ENCODE measurements around the gene PAQR5.

The PAQR5 gene

DNA sequence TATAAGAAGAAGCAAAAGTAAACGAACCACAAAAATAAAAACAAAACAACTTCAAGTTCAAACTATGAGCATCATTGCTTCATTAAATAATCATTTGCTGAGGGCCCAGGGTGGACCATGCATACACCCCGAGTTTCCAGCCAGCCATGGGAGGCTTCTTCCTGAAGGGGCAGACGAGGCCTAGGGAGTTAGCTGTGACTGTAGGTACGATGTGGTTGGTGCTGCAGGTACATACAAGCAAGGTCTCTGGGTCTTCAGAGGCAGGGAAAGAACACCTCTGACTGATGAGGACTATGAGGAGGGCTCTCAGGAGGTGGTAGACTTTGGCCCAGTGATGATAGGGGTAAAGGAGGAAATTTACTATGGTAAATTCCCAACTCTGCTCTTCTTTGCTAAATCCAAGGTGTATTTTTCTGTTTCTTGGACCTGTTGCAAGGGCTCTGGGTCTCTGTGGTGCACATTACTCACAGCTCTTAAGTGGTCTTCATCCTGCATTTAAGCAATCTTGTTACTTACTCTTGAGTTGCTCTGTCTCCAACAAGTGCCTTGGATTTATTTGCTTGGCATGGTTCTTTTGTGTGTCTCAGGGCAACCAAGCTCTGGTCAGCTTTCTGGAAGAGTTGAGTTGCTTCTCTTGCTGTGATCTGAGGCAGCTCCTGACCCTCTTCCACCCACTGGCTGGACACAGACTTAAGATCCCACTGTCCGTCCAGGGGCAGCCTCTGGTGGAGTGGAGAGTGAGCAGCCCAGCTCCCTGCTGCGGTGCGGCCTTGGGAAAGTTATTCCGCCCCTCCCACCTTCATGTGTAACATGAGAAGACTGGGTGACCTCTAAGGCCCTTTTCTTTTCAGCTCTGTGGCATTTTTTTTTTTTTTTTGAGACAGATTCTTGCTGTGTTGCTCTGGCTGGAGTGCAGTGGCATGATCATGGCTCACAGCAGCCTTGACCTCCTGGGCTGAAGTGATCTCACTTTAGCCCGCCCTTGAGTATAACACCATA, 59.4 kb downstream of the PAQR5 start:
- Histone ChIP-seq H3K27me3 (ENCODE audit: insufficient read depth, low read length) (no peaks in the 10 kb centered on the region), H2AFZ (ENCODE audit: insufficient read depth, low read length, poor library complexity) (no peak overlapping the region), H3K36me3 (ENCODE audit: control insufficient read depth in 1 of 2, insufficient read depth in 2 of 2, low read length in 2 of 2) (no peaks in the 10 kb centered on the region), H3K18ac (ENCODE audit: low read length) (no peak overlapping the region), H3K79me2 (ENCODE audit: control insufficient read depth, insufficient read depth, low read length, poor library complexity) (no peaks in the 10 kb centered on the region), H3K4me1 (ENCODE audit: control insufficient read depth in 1 of 2, insufficient read depth in 2 of 2, low read length in 2 of 2) (peaks cover 7 to 12% of the 10 kb centered on the region in 2 experiments), H2BK12ac (ENCODE audit: low read length) (no peak overlapping the region), H3K27ac (ENCODE audit: low read depth, low read length) (no peak overlapping the region), H3K9ac (ENCODE audit: low read length) (no peak overlapping the region), H3K79me1 (ENCODE audit: low read length) (peaks cover 2% of the 10 kb centered on the region), H2AK5ac (ENCODE audit: low read length) (no peak overlapping the region), H4K12ac (ENCODE audit: low read depth, low read length) (no peak overlapping the region), H3K4me2 (ENCODE audit: low read length) (no peak overlapping the region), H3K4ac (ENCODE audit: low read depth, low read length) (no peak overlapping the region), H2BK5ac (ENCODE audit: low read depth, low read length, poor library complexity) (no peak overlapping the region), H3K9me3 (ENCODE audit: insufficient read depth, low read depth, low read length) (peaks cover 1% of the 10 kb centered on the region), H3K23ac (ENCODE audit: low read length) (no peak overlapping the region), H4K91ac (ENCODE audit: low read depth, low read length) (no peak overlapping the region), H4K8ac (ENCODE audit: low read depth, low read length) (no peak overlapping the region), H3K14ac (ENCODE audit: low read length) (no peak overlapping the region), H3K4me3 (ENCODE audit: low read depth, low read length) (no peak overlapping the region), H2BK120ac (ENCODE audit: insufficient read depth, low read length, poor library complexity) (no peak overlapping the region)
- DNase-seq, result no peak
- WGBS (ENCODE audit: extremely low coverage, insufficient coverage, insufficient read length), result no CpG with 5 or more reads among the region's 9 CpGs

DNA sequence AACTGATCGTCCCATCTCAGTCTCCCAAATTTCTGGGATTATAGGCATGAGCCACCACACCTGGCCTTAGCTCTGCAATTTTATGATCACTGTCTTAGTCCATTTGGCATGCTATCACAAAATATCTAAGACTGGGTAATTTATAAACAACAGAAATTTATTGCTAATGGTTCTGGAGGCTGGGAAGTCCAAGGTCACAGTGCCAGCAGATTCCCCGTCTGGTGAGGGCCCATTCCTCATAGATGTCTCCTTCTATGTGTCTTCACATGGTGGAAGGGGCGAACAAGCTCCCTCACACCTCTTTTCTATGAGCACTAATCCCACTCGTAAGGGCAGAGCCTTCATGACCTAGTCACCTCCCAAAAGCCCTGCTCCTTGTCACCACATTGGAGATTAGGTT, 60.1 kb downstream of the PAQR5 start:
- WGBS (ENCODE audit: extremely low coverage, insufficient coverage, insufficient read length), result no CpG with 5 or more reads among the region's 4 CpGs
- H4K12ac ChIP-seq (ENCODE audit: low read depth, low read length), result no peak overlapping the region
- no peak overlapping the region for H4K8ac ChIP-seq (ENCODE audit: low read depth, low read length)
- no peak overlapping the region for H3K23ac ChIP-seq (ENCODE audit: low read length)
- H3K79me1 ChIP-seq (ENCODE audit: low read length), result peaks cover 2% of the 10 kb centered on the region
- H3K9me3 ChIP-seq (ENCODE audit: insufficient read depth, low read depth, low read length), result peaks cover 1% of the 10 kb centered on the region
- no peak overlapping the region for H2AK5ac ChIP-seq (ENCODE audit: low read length)
- no peak overlapping the region for H4K91ac ChIP-seq (ENCODE audit: low read depth, low read length)
- H3K36me3 ChIP-seq (ENCODE audit: control insufficient read depth in 1 of 2, insufficient read depth in 2 of 2, low read length in 2 of 2), result no peaks in the 10 kb centered on the region
- no peak overlapping the region for H3K4me2 ChIP-seq (ENCODE audit: low read length)
- no peak overlapping the region for H3K4me3 ChIP-seq (ENCODE audit: low read depth, low read length)
- no peaks in the 10 kb centered on the region for H3K79me2 ChIP-seq (ENCODE audit: control insufficient read depth, insufficient read depth, low read length, poor library complexity)
- no peak overlapping the region for H3K4ac ChIP-seq (ENCODE audit: low read depth, low read length)
- H2BK12ac ChIP-seq (ENCODE audit: low read length), result no peak overlapping the region
- H3K27me3 ChIP-seq (ENCODE audit: insufficient read depth, low read length), result no peaks in the 10 kb centered on the region
- H3K4me1 ChIP-seq (ENCODE audit: control insufficient read depth in 1 of 2, insufficient read depth in 2 of 2, low read length in 2 of 2), result peaks cover 7 to 14% of the 10 kb centered on the region in 2 experiments
- no peak overlapping the region for H2BK120ac ChIP-seq (ENCODE audit: insufficient read depth, low read length, poor library complexity)
- no peak overlapping the region for H3K9ac ChIP-seq (ENCODE audit: low read length)
- no peak overlapping the region for H2AFZ ChIP-seq (ENCODE audit: insufficient read depth, low read length, poor library complexity)
- DNase-seq, result no peak
- no peak overlapping the region for H3K18ac ChIP-seq (ENCODE audit: low read length)
- H3K27ac ChIP-seq (ENCODE audit: low read depth, low read length), result no peak overlapping the region
- H3K14ac ChIP-seq (ENCODE audit: low read length), result no peak overlapping the region
- H2BK5ac ChIP-seq (ENCODE audit: low read depth, low read length, poor library complexity), result no peak overlapping the region

DNA sequence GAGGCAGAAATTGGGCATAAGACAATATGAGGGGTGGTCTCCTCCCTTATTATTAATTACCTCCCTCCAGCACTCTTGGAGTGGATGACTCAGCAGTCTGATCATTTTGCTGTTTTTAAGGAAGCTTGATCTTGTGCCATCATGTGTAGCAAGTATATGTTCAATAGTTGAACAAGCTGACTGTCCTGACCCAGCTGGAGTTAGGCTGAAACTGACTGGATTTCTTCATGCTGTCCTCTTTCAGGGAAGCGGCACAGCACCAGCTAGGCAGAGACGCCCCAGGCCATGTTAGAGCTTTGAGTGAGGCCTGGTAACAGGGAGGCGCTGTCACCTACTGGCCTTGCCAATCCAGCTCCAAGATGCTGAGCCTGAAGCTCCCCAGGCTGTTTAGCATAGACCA, 61.0 kb downstream of the PAQR5 start:
- H4K91ac ChIP-seq (ENCODE audit: low read depth, low read length), result no peak overlapping the region
- no peak overlapping the region for H2AK5ac ChIP-seq (ENCODE audit: low read length)
- H3K4me3 ChIP-seq (ENCODE audit: low read depth, low read length), result no peak overlapping the region
- H3K14ac ChIP-seq (ENCODE audit: low read length), result no peak overlapping the region
- no peak overlapping the region for H2BK120ac ChIP-seq (ENCODE audit: insufficient read depth, low read length, poor library complexity)
- peaks cover 7 to 14% of the 10 kb centered on the region in 2 experiments for H3K4me1 ChIP-seq (ENCODE audit: control insufficient read depth in 1 of 2, insufficient read depth in 2 of 2, low read length in 2 of 2)
- H3K36me3 ChIP-seq (ENCODE audit: control insufficient read depth in 1 of 2, insufficient read depth in 2 of 2, low read length in 2 of 2), result no peaks in the 10 kb centered on the region
- no peak overlapping the region for H4K8ac ChIP-seq (ENCODE audit: low read depth, low read length)
- H3K18ac ChIP-seq (ENCODE audit: low read length), result no peak overlapping the region
- no CpG with 5 or more reads among the region's 3 CpGs for WGBS (ENCODE audit: extremely low coverage, insufficient coverage, insufficient read length)
- no peak overlapping the region for H3K4ac ChIP-seq (ENCODE audit: low read depth, low read length)
- H3K79me2 ChIP-seq (ENCODE audit: control insufficient read depth, insufficient read depth, low read length, poor library complexity), result no peaks in the 10 kb centered on the region
- peaks cover 1% of the 10 kb centered on the region for H3K9me3 ChIP-seq (ENCODE audit: insufficient read depth, low read depth, low read length)
- no peak overlapping the region for H3K27ac ChIP-seq (ENCODE audit: low read depth, low read length)
- no peak overlapping the region for H3K23ac ChIP-seq (ENCODE audit: low read length)
- no peak overlapping the region for H3K4me2 ChIP-seq (ENCODE audit: low read length)
- no peak overlapping the region for H2AFZ ChIP-seq (ENCODE audit: insufficient read depth, low read length, poor library complexity)
- peaks cover 2% of the 10 kb centered on the region for H3K79me1 ChIP-seq (ENCODE audit: low read length)
- no peaks in the 10 kb centered on the region for H3K27me3 ChIP-seq (ENCODE audit: insufficient read depth, low read length)
- no peak overlapping the region for H2BK5ac ChIP-seq (ENCODE audit: low read depth, low read length, poor library complexity)
- DNase-seq, result no peak
- H2BK12ac ChIP-seq (ENCODE audit: low read length), result no peak overlapping the region
- H3K9ac ChIP-seq (ENCODE audit: low read length), result no peak overlapping the region
- H4K12ac ChIP-seq (ENCODE audit: low read depth, low read length), result no peak overlapping the region

- Histone ChIP-seq H4K91ac (ENCODE audit: low read depth, low read length) (no peak overlapping the region), H4K12ac (ENCODE audit: low read depth, low read length) (no peak overlapping the region), H4K8ac (ENCODE audit: low read depth, low read length) (no peak overlapping the region), H3K4me2 (ENCODE audit: low read length) (no peak overlapping the region), H3K79me1 (ENCODE audit: low read length) (peaks cover 2% of the 10 kb centered on the region), H3K9ac (ENCODE audit: low read length) (no peak overlapping the region), H2BK120ac (ENCODE audit: insufficient read depth, low read length, poor library complexity) (no peak overlapping the region), H3K36me3 (ENCODE audit: control insufficient read depth in 1 of 2, insufficient read depth in 2 of 2, low read length in 2 of 2) (no peaks in the 10 kb centered on the region), H2BK5ac (ENCODE audit: low read depth, low read length, poor library complexity) (no peak overlapping the region), H3K79me2 (ENCODE audit: control insufficient read depth, insufficient read depth, low read length, poor library complexity) (no peaks in the 10 kb centered on the region), H3K18ac (ENCODE audit: low read length) (no peak overlapping the region), H2AK5ac (ENCODE audit: low read length) (no peak overlapping the region), H2AFZ (ENCODE audit: insufficient read depth, low read length, poor library complexity) (no peak overlapping the region), H3K14ac (ENCODE audit: low read length) (no peak overlapping the region), H3K27ac (ENCODE audit: low read depth, low read length) (no peak overlapping the region), H3K4me1 (ENCODE audit: control insufficient read depth in 1 of 2, insufficient read depth in 2 of 2, low read length in 2 of 2) (peaks cover 7 to 14% of the 10 kb centered on the region in 2 experiments), H3K9me3 (ENCODE audit: insufficient read depth, low read depth, low read length) (peaks cover 1% of the 10 kb centered on the region), H2BK12ac (ENCODE audit: low read length) (no peak overlapping the region), H3K27me3 (ENCODE audit: insufficient read depth, low read length) (no peaks in the 10 kb centered on the region), H3K23ac (ENCODE audit: low read length) (no peak overlapping the region), H3K4ac (ENCODE audit: low read depth, low read length) (no peak overlapping the region), H3K4me3 (ENCODE audit: low read depth, low read length) (no peak overlapping the region)
- no CpG with 5 or more reads among the region's 1 CpG for WGBS (ENCODE audit: extremely low coverage, insufficient coverage, insufficient read length)
- DNase-seq, result no peak
Observed at GRCh38 chr15:69360642-69361041, 61.9 kb downstream of the PAQR5 start.

All from trophoblast cell (in vitro differentiated cells and primary cell).